Measurements from ENCODE around the gene MAPT.

DNA sequence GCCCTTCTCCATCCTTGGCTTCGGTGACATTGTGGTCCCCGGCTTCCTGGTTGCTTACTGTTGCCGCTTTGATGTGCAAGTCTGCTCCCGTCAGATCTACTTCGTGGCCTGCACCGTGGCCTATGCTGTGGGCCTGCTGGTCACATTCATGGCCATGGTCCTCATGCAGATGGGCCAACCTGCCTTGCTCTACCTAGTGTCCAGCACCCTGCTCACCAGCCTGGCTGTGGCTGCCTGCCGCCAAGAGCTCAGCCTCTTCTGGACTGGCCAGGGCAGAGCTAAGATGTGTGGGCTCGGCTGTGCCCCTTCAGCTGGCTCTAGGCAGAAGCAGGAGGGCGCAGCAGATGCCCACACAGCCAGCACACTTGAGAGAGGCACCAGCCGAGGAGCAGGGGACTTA is 48.1 kb upstream of the MAPT start:
- TF ChIP-seq, protein P1, sequence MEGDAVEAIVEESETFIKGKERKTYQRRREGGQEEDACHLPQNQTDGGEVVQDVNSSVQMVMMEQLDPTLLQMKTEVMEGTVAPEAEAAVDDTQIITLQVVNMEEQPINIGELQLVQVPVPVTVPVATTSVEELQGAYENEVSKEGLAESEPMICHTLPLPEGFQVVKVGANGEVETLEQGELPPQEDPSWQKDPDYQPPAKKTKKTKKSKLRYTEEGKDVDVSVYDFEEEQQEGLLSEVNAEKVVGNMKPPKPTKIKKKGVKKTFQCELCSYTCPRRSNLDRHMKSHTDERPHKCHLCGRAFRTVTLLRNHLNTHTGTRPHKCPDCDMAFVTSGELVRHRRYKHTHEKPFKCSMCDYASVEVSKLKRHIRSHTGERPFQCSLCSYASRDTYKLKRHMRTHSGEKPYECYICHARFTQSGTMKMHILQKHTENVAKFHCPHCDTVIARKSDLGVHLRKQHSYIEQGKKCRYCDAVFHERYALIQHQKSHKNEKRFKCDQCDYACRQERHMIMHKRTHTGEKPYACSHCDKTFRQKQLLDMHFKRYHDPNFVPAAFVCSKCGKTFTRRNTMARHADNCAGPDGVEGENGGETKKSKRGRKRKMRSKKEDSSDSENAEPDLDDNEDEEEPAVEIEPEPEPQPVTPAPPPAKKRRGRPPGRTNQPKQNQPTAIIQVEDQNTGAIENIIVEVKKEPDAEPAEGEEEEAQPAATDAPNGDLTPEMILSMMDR (IDR thresholded peaks at IDR 0.05), result no peak
- no peak for TF ChIP-seq EZH2 (IDR thresholded peaks at IDR 0.05)
- no peak for TF ChIP-seq EZH2phosphoT487 (IDR thresholded peaks at IDR 0.05)
